ENCODE data around the gene GLYAT.
A peak's percentile ranks its signal among the peaks of the same experiment; 100 is the strongest.
"Not testable (repeated sequence)": the region's sequence is repeated elsewhere in the genome, so short reads cannot be mapped to it uniquely, and the experiment has no call there.

GLYAT gene

DNA sequence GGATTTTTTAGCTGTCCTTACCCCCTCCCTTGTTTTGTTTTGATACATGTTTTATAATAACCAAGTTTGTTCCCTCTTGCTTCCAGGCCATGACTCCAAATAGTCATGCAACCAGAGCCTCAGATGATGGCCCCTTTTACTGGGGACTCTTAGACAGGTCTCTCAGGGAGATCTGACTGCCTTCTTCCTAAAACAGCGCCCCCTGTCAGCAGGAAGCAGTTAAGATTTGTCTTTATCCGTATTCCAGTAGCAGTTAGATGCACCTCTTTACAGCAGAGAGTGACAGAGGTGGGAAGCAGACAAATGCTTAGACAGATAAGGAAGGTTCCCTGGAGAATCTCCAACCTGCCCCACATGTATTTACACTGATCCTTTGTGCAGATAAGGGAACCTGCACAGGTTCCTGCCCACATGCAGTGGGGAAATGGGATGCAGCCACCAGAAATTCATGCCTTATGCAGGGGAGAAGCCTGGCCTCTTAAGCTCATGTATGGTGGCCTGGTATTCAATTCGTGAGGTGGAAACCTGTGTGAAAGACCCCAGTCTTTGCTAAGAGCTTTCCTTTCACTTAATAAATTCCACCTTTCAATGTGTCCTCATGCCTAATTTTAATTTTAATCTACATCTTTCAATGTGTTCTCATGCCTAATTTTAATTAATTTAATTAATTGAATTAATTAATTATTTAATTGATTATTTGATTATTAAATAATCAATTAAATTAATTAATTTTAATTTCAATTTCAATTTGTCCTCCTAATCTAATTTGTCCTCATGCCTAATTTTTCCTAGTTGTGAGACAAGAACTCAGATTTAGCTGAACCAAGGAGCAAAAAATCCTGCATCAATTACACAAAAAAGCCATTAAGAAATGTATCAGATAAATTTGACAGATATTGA is 11.5 kb upstream of the GLYAT start:
- DNase-seq, result no peak

GRCh38 chr11:58742140-58742539 is 10.4 kb upstream of the GLYAT start:
- no peak for DNase-seq

DNA sequence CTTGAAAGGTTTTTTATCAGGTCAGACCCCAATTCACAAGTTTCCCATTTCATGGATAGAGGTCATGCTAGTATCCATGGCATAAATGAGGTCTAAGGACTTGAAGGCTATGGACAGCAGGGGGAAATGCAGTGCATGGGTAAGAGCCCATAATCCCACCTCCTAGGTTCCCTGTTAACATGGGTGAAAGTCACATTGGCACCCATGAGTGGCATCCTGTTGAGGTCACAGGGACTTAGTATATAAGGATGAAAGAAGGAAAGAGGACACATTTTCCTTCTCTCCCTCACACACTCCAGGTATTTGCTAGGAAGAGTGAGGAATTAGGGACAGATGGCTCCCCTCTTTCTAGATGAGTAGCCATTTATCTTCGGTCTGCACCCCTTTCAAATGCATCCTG is 9.4 kb upstream of the GLYAT start:
- no peak for DNase-seq

DNA sequence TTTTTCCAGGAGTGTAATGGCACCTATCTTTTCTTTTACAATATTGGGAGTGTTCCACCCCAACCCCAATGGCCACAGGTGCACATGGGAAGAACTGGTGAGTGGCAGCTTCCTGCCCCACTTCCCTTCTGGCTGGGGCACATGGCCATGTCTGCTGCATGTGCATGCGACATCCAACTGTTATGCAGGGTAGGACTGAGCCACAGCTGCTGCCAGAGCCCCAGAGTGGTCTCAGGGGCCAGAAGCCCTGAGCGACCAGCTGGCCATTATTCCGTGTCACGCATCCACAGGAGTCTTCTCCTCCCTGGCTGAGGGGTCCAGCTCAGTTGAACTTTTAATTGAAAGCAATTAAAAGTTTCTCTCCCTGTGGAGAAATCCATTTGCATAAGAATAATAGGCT is 8.7 kb upstream of the GLYAT start:
- no peak for DNase-seq

- DNase-seq, result no peak
Observed at GRCh38 chr11:58739725-58740430, 8.1 kb upstream of the GLYAT start.

- no peak for DNase-seq
Observed at GRCh38 chr11:58734681-58735490, 3.1 kb upstream of the GLYAT start.

- no peak for DNase-seq
Observed at GRCh38 chr11:58730507-58731089, 1.1 kb downstream of the GLYAT start.

DNA sequence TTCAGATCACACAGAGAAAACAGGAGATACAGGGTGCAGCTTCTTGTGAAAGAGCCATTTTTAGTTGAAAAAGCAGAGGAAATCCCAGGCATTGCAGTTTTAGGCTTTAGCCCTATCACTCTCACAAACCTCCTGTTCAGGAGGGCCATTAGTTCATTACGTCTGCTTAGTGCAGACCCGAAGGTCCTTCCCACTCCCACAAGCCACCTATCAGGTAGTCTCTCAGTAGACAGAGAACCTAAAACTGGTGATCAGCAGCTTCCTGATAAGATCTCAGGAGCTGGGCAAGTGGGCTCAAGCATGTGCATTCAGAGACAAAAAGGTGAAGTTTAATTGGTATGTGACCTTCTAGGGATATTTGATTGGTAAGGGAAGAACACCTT is 4.3 kb downstream of the GLYAT start:
- peak; percentile 5 for DNase-seq

DNA sequence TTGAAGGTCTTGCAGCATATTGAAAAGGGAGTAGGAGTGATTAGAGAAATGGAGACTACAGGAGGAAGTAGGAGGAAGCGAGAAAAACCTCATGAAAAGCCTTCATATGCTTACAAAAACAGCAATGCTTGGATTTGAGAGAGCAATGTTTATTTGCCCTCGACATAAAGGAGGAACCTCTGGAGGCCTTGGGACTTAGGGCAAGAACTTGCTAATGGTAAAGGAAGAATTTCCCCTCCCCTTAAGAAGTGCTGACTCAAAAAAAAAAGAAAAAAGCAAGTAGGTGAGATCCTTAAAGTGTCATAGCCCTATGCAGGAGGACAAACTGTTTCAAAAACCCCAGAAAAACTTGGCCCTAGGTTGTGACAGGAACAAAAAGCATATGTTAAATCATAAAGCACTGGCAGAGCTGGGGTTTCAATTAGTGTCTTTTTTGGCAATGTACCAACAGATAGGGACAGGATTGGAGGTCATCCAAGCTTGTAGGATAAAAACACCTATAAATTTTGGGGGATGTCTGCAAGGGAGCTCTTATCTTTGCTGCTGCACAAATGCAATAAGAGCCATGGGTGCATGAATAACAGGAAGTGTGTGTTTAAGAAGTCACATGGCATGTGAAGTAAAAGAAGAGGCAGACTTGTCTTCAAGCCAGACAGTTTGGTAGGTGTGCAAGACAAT is 4.9 kb downstream of the GLYAT start:
- DNase-seq, result peak; percentile 11

- no peak for DNase-seq
Observed at GRCh38 chr11:58719406-58720117, 12.2 kb downstream of the GLYAT start.

DNA sequence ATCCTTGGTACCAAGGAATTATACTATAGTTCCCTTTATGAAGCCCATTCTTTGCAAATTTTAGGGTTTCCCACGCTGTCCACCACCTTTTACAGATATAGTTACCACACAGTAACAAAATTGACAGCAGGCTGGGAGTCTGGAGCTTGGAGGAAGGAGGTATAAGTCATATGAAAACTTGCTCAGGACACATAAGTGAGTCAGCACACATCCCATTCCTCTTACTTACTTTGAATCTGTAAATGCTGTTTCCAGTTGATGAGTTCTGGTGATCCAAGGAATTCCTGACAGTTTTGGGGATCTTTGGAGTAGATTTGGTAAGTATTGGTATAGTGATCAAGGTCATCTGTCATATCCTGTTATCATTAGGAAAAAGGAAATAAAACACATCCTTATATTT is 19.2 kb downstream of the GLYAT start:
- DNase-seq, result no peak

GRCh38 chr11:58711832-58712231 is 19.9 kb downstream of the GLYAT start:
- DNase-seq, result no peak

DNA sequence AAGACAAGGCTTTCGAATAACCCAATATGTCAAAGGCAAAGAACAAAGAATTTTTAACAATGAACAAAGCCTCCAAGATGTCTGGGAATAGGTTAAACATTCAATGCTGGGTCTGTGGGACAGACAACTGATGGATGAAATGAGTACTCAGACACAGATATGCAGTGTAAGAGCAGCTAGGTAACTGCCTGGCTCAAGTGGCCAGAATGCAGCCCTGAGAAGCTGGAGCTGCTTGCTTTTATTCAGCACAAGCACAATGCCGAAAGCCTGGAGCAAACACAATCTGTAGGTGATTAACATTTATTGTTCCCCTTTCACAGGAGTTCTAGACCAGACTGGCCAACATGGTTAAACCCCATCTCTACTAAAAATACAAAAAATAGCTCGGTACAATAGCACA is 24.0 kb downstream of the GLYAT start:
- DNase-seq, result no peak

DNA sequence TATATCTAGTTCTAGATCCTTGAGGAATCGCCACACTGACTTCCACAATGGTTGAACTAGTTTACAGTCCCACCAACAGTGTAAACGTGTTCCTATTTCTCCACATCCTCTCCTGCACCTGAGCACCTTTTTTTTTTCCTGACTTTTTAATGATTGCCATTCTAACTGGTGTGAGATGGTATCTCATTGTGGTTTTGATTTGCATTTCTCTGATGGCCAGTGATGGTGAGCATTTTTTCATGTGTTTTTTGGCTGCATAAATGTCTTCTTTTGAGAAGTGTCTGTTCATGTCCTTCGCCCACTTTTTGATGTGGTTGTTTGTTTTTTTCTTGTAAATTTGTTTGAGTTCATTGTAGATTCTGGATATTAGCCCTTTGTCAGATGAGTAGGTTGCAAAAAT is 34.9 kb downstream of the GLYAT start:
- not testable (repeated sequence) for DNase-seq

DNA sequence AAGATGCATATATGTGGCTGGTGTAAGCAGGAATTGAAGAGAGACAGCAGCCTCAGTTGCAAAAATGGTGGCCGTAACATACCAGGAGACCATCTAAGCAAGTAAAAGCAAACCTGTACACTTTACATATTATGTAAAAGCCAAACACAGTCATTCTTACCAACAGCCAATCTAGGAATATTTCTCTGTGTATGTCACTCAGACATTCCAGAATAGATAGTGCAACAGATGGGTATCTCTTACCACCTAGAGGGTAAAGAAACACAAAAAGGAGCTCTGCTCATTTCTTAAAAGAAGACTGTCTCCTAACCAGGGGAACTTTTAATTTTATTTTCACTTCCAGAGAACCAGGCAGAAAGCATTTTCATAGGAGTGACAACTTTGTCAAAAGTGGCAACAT is 38.7 kb downstream of the GLYAT start:
- no peak for DNase-seq

GRCh38 chr11:58691675-58692074 is 40.1 kb downstream of the GLYAT start:
- no peak for DNase-seq

GRCh38 chr11:58688789-58689503 is 42.8 kb downstream of the GLYAT start:
- no peak for DNase-seq

DNA sequence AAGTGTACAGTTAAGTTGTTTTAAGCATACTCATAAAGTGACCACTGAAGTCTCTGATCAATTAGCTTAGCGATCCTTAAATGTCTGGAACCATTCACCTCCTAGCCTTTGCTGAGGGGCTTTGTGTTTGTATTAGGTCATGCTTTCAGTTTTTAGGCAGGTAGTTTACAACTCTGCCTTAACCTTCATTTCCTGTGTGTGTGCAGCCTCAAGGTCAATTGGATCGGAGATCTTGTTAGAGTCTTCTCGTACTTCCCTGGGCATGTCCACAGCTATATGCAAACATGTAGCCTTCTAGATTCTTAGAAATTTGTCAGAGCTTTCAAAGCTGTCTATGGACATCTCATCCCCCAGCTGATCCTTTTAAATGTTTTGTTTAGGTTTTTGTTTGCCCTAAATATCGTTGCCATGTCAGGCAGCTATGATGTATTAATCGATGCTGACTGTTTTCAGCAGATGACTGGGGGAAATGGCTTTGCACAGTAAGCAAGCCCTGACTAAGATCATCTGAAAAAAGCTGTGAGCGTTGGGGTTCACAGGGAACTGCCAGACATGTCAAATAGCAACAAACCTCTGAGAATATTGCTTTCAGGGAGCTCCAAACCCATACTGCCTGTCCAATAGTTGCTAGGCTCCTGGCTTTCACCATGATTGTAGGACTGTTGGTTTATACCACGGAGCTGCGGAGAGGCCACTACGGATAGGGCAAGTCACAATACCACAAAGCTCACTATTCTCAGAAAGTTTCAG is 45.6 kb downstream of the GLYAT start:
- DNase-seq, result no peak

GRCh38 chr11:58682660-58683059 is 49.1 kb downstream of the GLYAT start:
- DNase-seq, result not testable (repeated sequence)

DNA sequence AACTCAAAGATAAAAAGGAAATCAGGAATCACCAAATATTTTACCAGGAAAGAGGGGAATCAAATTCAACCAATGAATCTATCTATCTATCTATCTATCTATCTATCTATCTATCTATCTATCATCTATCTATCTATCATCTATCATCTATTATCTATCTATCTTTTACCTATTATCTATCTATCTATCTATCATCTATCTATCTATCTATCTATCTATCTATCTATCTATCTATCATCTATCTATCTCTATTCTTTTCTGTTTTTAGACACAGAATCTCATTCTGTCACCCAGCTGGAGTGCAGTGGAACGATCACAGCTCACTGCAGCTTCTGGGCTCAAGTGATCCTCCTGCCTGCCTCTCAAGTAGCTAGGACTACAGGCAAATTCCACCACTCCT is 54.2 kb downstream of the GLYAT start:
- not testable (repeated sequence) for DNase-seq
